ENCODE results near the gene ADGRL2. TPM values are rescaled to one million over a fixed set of nuclear protein-coding genes. Genes with fewer than 3 reads are reported as not detected.

Gene ADGRL2
- total RNA-seq, 3 donors from 2014 or later, result 59.6 to 78.0 (median 74.7) TPM

GRCh38 chr1:81832573-81832972 is 31.8 kb downstream of the ADGRL2 start:
- H3K27ac ChIP-seq, result no peak overlapping the region
- TF ChIP-seq POLR2A (IDR thresholded peaks at IDR 0.05), result no peak
- TF ChIP-seq, protein P1, sequence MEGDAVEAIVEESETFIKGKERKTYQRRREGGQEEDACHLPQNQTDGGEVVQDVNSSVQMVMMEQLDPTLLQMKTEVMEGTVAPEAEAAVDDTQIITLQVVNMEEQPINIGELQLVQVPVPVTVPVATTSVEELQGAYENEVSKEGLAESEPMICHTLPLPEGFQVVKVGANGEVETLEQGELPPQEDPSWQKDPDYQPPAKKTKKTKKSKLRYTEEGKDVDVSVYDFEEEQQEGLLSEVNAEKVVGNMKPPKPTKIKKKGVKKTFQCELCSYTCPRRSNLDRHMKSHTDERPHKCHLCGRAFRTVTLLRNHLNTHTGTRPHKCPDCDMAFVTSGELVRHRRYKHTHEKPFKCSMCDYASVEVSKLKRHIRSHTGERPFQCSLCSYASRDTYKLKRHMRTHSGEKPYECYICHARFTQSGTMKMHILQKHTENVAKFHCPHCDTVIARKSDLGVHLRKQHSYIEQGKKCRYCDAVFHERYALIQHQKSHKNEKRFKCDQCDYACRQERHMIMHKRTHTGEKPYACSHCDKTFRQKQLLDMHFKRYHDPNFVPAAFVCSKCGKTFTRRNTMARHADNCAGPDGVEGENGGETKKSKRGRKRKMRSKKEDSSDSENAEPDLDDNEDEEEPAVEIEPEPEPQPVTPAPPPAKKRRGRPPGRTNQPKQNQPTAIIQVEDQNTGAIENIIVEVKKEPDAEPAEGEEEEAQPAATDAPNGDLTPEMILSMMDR (IDR thresholded peaks at IDR 0.05), result no peak
- no peak for TF ChIP-seq POLR2AphosphoS5 (IDR thresholded peaks at IDR 0.05)
- no peak for DNase-seq (ENCODE audit: low spot score in 2 of 2)
- intact Hi-C loops (cut with DNase I; ENCODE audit: low total_unique reads), result no loop called here
- H3K27me3 ChIP-seq, result no peaks in the 10 kb centered on the region
- no peaks in the 10 kb centered on the region for H3K9me3 ChIP-seq
- H3K4me3 ChIP-seq, result no peak overlapping the region
- H3K4me1 ChIP-seq, result peaks cover 0 to 9% of the 10 kb centered on the region in 2 donors
- no peaks in the 10 kb centered on the region for H3K36me3 ChIP-seq

GRCh38 chr1:81833722-81834121 is 33.0 kb downstream of the ADGRL2 start:
- no peaks in the 10 kb centered on the region for H3K27me3 ChIP-seq
- intact Hi-C loops (cut with DNase I; ENCODE audit: low total_unique reads), result no loop called here
- TF ChIP-seq POLR2AphosphoS5 (IDR thresholded peaks at IDR 0.05), result no peak
- TF ChIP-seq POLR2A (IDR thresholded peaks at IDR 0.05), result no peak
- TF ChIP-seq, protein P1 (IDR thresholded peaks at IDR 0.05), result no peak
- H3K27ac ChIP-seq, result no peak overlapping the region
- no peak overlapping the region for H3K4me3 ChIP-seq
- H3K4me1 ChIP-seq, result peaks cover 0 to 9% of the 10 kb centered on the region in 2 donors
- no peaks in the 10 kb centered on the region for H3K9me3 ChIP-seq
- H3K36me3 ChIP-seq, result no peaks in the 10 kb centered on the region
- DNase-seq (ENCODE audit: low spot score in 2 of 2), result no peak

- Histone ChIP-seq H3K9me3 (no peaks in the 10 kb centered on the region), H3K27ac (no peak overlapping the region), H3K4me1 (peaks cover 0 to 9% of the 10 kb centered on the region in 2 donors)
These were observed 33.5 kb downstream of the ADGRL2 start for GRCh38 chr1:81834268-81834667.

DNA sequence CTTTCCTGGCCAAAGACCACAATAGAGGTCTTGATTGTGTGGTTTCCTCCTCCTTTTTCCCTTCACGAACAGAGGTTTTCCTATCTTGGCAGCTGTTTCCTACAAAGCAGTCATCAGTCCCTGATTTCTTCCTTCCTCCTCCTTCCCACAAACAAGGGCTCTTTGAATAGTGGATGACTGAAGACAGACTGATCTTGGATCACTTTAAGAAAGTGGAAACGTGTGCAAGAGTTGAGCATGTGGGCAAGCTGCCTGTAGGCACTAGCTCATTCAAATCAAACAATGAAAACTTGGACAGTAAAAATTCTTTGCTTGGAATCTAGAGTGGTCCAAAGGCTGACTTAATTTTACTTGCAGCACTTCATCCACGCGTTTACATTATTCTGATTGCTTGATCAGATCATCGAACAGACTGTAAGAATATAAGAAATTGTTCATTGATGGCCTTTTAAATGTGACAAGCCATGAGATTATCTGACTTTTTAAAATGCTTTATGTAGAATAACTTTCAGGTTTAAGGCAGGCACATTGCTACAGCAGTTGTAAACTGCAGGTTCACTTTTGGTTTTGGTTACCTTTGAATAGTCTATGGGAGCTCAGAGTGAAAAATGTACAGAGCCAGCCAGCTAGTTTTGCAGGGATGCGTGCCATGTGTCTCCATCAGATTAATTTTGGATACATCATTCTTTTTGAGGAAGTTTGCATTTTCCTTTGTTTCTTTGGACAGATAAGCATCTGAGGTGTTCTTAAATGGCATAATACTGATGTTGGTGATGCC is 34.4 kb downstream of the ADGRL2 start:
- Histone ChIP-seq H3K27me3 (no peaks in the 10 kb centered on the region), H3K4me1 (peaks cover 0 to 9% of the 10 kb centered on the region in 2 donors), H3K4me3 (no peak overlapping the region), H3K36me3 (no peaks in the 10 kb centered on the region), H3K27ac (no peak overlapping the region), H3K9me3 (no peaks in the 10 kb centered on the region)
- intact Hi-C loops (cut with DNase I; ENCODE audit: low total_unique reads), result no loop called here
- TF ChIP-seq POLR2A (IDR thresholded peaks at IDR 0.05) (no peak), POLR2AphosphoS5 (IDR thresholded peaks at IDR 0.05) (peak in 1 of 3 donors; percentile 19)
- TF ChIP-seq, protein P1 (IDR thresholded peaks at IDR 0.05), result no peak
- DNase-seq (ENCODE audit: low spot score in 2 of 2), result no peak

More at GRCh38 chr1:81834268-81834667, 33.5 kb downstream of the ADGRL2 start:
- intact Hi-C loops (cut with DNase I; ENCODE audit: low total_unique reads), result no loop called here
- no peak for DNase-seq (ENCODE audit: low spot score in 2 of 2)
- Histone ChIP-seq H3K36me3 (no peaks in the 10 kb centered on the region), H3K27me3 (no peaks in the 10 kb centered on the region), H3K4me3 (no peak overlapping the region)
- TF ChIP-seq POLR2A (IDR thresholded peaks at IDR 0.05) (no peak), POLR2AphosphoS5 (IDR thresholded peaks at IDR 0.05) (no peak)
- TF ChIP-seq, protein P1 (IDR thresholded peaks at IDR 0.05), result no peak

GRCh38 chr1:81836007-81836626 is 35.4 kb downstream of the ADGRL2 start:
- TF ChIP-seq POLR2A (IDR thresholded peaks at IDR 0.05), result no peak
- TF ChIP-seq, protein P1 (IDR thresholded peaks at IDR 0.05), result no peak
- TF ChIP-seq POLR2AphosphoS5 (IDR thresholded peaks at IDR 0.05), result no peak
- Histone ChIP-seq H3K4me3 (no peak overlapping the region), H3K27me3 (no peaks in the 10 kb centered on the region), H3K27ac (no peak overlapping the region), H3K36me3 (no peaks in the 10 kb centered on the region), H3K4me1 (peaks cover 0 to 9% of the 10 kb centered on the region in 2 donors), H3K9me3 (no peaks in the 10 kb centered on the region)
- intact Hi-C loops (cut with DNase I; ENCODE audit: low total_unique reads), result no loop called here
- DNase-seq (ENCODE audit: low spot score in 2 of 2), result no peak
